HG03469 (cell line): ENCODE results near the gene SNRPA1.
A peak's percentile ranks its signal among the peaks of the same experiment; 100 is the strongest.

ENCODE experiments used
- ATAC-seq: cut with Tn5 transposase; IDR thresholded peaks from one replicate; pipeline ENCODE4 v1.9.1; 2021; ENCODE audit warnings: mild to moderate bottlenecking, moderate library complexity, moderate number of reproducible peaks; ENCODE audit not compliant: unreplicated experiment

The SNRPA1 gene

DNA sequence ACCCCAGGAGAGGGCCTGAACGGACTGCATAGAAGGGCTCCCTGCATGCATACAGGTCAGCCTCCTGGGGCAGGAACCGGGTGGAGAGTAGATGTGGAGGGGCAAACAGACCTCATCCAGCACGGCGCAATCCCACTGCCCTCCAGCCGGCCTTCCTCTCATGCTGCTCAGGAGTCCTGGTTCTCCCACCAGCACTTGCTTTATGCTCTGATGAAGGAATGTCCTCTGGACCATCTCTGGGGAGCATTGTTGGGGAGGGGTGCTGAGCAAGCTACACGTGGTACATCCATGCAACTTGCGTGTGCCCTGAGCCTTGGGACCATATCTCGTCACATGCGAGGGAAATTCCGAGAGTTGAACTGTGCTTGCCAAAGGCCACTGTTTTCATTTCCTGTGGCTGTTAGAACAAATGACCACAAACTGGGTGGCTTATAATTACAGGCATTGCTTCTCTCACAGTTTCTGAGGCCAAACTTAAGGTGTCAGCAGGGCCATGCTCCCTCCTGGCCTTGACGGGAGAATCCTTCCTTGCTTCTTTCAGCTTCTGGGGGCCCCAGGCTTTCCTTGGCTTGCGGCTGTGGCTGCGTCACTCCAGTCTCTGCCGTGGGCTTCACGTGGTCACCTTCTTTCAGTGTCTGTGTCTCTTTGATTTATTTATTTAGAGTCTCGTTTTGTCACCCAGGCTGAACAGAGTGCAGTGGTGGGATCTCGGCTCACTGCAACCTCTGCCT, 30.0 kb downstream of the SNRPA1 start:
- no peak for ATAC-seq

DNA sequence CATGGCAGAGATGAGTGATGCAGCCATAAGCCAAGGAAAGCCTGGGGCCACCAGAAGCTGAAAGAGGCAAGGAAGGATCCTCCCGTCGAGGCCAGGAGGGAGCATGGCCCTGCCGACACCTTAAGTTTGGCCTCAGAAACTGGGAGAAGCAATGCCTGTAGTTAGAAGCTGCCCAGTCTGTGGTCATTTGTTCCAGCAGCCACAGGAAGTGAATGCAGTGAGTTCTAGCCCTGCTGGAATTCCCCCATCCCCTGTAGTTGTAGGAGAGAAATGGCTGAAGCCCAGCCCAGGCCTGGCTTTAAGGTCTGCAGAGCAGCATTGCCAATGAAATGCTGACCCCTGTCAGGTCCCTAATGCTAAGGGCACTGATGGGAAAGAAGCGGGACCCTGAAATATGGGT, 31.0 kb downstream of the SNRPA1 start:
- no peak for ATAC-seq

DNA sequence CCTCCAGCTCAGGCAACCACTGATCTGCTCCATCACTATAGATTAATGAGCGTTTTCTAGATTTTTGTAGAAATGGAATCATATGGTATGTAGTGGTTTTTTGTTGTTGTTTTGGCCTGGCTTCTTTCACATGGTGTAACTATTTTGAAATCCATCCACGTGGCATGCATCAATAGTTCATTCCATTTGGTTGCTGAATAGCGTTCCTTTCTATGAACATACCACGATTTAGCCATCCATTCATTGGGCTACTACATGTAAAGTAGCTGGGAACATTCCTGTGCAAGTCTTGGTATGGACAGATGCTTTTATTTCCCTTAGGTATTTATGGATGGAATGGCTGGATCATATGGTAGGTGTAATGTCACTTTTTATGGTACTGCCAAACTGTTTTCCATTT, 32.5 kb downstream of the SNRPA1 start:
- no peak for ATAC-seq

DNA sequence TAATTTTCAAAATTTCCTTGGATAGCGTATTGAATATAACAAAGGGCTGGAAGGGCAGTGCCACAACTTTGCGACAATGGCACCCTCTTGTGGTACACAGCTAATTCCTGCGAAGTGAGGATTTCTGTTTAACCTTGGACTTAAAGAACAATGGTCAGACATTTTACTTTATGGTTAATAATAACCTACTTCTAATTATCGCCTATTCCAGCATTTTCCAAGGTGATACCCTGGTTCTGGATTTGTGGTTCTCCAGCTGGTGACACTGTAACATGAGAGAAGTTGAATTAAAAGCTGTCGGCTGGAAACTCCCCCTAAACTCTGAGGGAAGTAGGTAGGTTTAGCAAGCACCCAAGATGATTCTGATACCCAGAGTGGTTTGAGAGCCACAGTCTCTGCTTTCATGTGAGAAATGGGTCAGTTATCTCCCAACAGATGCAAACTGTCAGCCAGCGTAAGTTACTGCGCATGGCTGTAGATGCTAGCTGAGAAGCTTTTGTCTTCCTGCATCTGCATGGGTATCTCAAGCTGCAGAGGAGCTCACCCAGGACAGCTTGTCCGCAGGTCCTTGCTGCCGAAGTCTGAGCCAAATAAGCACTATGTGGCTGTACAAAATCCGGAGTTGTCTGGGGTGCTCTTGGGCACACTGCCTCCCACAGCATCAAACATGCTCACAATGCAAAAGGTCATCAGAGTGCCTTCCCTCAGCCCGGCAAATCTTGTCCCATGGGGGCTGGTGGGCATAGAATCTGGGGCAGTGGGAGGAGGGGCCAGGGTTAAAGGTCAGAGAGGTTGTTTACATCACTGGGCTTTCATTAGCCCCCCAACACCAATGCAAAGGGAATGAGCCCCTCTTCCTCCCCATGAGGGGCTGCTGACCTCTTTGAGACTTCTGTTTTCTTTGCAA, 36.6 kb downstream of the SNRPA1 start:
- ATAC-seq, result no peak

DNA sequence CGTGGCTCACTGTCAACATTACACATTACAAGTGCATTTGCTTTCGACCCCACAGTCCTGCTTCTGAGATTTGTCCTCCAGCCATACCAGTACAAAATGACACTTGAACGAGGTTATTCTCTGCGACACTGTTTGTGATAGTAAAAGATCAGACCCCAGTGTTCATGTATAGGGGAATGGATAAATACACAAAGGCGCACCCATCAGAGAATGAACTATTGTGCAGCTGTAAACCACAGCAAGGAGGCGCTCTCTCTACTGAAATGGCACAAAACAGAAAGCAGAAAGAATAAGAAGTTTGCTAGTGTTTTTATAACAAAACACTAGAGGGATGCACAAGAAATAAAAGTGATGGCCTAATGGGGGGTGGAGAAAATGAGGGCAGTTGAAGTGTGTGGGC, 38.3 kb downstream of the SNRPA1 start:
- no peak for ATAC-seq

DNA sequence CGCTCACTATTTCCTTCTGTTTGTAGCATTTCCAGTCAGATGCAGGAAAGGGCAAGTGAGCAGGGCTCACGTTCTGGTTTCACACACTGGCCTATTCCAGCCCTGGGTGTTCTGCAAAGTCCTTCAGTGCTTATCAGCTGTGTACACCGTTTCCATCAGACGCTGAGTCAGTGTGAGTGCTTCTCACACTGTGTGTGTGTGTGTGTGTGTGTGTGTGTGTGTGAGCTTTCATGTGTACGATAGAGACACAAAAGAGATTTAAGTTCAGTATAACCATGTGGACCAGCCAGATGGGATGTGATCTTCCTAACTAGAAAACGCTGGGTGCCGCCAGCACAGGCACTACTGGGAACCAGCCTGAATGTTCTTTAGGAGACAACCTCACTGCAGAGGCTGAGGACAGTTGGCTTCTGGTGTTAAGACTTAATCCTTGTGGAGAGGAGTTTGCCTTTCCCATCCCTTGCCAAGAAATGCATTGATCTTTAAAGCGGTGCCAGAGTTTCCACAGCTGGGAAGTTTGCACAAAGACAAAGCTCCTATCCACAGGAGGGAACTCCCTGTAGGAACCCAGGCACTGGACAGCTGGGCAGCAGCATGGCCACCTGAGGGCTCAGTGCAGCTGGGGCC, 39.3 kb downstream of the SNRPA1 start:
- no peak for ATAC-seq

DNA sequence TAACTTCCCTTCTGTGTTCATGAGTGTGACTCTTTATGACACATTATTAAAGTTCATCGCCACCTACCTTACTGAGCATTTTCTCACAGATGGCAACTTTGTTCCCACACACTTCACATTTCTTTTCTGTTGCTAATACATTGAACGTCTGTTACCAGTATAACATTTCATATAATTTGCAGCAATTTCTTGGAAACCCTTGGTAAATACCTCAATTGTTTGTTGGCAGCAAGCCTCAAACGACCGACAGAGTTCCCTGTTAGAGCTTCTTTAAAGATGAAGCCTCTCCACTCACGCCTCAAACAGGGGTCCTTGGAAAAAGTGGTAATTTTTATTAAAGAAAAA, 40.0 kb downstream of the SNRPA1 start:
- no peak for ATAC-seq

DNA sequence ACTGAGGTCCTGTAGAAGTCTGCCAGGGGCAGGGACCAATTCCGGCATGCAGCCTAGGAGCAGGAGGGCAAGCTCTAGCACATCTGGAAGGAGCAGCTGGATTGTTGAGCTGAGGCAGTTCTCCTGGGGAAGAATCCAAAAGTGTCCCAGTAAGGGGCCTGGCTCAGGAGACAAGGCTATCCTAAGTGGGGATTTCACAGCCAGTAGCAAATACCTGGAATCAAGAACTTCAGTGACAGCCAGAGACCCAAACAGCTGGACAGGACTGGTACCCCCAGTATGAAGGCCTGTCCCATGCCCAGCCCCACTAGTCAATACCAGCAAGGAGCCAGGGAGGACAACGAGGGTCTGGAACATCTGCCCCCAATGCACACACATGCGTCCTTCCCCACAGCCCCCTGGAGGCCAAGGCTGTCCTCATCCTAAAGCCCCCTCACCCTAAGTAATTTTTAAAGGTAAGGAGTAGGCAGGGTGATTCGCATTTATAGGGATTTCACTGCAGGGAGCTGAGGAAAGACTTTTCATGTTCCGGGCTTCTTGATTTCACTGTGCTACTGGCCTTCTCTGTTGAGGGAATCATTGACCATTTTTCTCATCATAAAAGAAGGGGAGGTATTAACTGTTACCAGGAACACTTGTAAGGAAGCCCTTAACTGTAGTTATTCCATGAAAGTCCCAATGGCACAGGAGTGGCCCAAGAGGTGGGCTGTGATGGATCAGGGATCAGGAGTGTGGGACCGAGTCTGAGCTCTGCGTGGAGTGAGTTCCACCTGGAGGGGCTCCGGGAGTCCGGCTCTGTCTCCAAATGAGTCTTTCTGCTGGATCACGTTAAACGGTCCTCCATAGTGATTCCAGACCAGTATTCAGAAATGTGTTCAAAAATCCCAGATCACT, 40.6 kb downstream of the SNRPA1 start:
- no peak for ATAC-seq

DNA sequence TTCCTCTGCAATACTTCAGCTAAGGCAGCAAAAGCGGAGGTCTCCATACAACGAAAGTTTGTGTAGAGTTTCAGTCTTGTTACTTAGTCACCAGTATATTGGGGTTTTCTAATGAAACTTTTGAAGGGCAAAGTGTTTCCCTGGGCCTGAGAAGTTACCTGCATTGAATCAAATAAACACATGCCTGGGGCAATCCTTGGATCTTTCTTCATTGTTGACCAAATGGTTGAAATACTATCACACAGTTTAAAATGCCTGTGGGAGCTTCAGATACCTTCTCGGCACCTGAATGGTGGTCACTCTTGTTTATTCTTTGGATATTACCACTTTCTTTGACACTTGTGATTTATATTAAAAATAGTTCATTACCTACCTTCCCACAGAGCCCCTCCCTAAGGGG, 42.2 kb downstream of the SNRPA1 start:
- no peak for ATAC-seq

DNA sequence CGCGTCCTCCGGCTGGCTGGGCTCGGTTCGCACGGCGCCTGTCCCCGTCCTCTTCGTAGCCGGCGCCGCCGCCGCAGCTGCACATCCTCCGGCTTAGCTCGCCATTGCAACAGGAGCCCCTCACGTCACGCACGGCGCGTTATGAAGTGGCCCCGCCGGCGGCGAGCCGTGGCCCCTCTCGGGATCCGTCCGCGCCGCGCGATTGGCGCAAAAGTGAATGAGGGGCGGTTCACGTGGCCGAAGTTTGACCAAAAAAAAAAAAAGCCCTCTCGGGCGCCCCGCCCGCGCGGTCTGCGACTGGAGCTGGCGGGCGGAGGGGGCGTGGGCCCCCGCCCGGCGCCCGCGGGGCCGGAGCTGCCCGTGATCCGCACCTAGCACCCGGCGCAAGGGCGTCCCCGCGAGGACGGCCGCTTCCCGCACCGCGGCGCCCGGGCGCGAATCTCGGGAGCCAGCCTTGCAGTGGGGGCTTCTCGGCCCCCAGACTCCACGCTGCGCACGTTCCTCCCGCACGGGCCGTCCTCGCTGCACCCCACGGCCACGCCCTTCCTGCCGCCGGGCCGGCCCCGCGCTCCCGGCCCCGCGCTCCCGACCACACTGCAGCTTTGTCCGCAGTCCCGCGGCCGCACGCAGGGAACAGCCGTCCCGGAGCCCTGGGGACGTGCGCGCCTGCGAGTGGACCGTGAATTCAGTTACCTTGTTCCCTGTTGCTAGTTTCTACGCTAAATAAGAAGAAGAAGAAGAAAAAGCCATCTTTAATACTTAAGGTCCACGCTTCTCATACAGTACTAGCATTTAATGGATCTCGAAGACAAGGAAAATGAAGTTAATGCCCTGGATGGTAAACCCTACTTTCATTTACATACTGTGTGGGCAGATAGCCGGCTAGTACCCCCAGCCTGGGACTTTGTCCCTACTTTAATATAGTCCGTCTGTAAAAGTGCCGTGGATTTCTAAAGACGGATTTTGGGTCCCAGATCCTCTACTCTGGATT, 42.9 kb downstream of the SNRPA1 start, which contains the start of gene CHSY1:
TSS of gene CHSY1 (minus strand) at position 219 of the 991 bp plus-strand sequence. CDS start 592 bp downstream, outside the sequence.
- ATAC-seq, result peak; percentile 69

DNA sequence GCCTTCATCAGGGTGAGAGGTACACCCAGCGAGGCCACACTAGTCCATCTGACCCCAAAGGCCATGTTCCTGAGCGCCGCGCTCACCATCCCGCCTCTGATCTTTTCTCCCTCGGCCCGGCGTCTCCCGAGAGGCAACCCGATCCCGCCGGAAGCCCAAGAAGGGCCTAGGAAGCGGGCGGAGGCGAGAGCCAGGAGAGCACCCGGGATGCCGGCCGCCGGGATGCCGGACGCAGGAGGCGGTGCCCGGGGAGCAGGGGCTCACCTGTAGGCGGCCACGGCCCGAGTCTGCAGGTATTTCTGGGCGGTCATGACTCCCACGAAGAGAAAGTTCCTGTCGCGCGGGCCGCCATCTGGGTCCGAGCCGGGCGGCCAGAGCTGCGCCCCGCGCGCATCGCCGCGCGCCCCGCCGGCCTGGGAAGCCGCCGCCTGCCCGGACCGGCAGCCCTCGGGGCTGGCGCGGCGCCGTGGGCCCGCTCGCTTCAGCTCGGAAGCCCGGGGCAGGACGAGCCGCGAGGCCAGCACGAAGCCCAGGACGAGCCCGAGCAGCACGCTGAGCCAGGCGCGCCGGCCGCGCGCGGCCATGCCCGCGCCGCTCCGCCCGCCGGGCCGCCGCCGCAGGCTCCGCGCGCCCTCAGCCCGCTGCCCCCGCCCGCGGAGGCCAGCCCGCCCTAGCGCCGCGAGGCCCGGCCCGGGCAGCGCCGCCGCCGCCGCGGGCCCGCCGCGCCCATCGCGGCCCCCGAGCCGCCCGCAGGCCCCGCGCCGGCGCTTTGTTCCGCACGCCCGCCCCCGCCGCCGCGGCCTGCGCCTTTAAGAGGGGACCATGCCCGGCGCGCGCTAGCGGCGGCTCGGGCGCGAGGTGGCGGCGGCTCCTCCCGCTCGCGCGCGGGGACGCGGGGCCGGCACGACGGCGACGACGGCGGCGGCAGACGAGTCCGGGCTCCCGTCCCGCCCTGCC, 43.9 kb downstream of the SNRPA1 start:
- peak; percentile 24 for ATAC-seq

DNA sequence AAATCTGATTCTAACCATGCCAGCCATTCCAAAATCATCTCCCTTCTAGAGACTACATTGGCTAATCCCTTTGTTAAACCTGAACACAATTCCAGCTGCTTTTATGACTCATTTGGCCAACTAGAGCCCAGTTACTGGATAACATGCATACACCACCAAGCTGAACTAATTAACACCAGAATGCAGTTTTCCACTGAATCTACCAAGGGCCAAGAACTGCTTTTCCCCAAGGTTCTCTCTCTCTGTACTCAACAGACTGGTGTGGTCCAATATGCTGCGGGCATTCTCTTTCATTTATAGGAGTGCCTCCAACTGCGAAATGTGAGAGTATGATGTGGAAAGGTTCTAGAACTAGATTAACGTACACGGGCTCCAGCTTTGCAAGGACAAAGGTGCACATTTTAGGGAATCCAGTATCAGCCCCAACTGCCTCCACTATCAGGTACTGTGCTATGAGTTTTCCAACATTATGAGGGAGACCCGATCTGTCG, 44.7 kb downstream of the SNRPA1 start:
- no peak for ATAC-seq

DNA sequence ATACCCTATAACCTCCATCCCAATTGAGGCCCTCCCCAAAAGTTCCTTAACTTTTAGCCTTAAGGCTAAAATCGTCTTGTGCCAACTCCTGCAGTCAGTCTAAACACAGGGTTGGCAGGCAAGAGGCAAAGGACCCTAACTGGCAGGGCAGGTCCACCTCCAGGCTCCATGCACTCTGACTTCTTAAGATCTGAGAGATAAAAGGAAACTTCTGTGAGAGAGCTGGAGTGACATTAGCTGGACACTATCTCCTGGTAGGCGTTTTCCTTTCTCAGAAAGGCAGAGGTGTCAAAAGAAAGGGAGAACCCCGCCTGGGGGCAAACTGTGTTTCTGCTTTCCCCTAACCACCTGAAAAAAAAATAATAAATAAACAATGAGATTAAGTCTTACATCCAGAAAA, 46.8 kb downstream of the SNRPA1 start:
- ATAC-seq, result no peak

DNA sequence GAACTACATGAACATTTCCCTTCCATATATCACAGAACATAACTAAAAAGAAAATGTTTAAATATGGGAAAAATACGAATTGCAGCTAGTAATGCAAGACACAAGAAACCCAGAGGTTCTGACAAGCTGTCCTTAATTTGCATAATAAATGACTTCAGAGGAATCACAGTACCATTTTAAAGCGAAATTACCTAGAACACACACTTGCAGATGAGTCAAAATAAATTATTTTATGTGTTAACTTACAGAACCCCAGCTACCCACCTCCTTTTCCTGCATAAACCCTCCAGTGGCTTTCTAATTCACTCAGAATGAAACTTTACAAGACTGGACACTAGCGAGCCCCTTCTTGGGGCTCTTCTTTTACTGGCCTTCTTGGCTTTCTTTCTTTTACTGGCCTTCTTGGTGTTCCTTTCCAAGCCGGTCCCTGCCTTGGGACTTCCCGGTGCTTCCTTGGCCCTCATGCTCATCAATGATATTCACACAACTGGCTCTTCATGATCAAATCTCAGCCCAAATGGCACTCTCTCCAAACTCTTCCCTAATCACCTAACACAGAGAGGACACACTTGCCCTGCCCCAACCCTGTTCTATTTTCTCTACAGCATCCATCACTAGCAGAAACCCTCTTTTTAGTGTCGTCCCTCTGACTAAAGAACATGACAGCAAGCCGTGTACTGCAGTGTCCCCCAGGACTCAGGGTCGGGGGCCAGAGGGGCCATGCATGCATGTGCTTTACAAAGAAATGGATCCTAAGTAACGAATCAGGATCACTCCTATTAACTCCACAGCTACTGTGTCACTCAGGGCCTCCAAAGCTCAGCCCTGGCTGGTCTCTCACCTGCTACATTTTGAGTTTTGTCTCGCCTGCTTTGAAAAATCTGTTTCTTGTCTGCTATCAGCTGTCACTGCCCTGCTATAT, 48.0 kb downstream of the SNRPA1 start:
- ATAC-seq, result no peak

DNA sequence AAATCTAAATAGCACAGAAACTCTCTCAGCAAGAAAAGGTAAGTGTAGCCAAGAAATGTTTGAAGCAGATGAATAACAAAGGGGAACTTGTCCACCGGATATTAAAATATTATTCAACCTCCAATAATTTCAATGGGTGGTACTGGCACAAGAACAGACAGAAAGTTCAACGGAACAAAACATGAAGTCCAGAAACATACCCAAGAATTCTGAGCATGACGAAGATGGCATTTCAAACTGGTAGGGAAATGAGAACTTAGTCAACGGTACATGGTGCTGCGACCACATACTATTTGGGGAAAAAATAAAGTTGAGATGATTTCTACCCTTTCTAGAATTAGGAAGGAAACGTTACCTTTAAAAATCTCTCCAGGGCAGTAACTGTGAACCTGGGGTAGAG, 48.7 kb downstream of the SNRPA1 start:
- no peak for ATAC-seq

DNA sequence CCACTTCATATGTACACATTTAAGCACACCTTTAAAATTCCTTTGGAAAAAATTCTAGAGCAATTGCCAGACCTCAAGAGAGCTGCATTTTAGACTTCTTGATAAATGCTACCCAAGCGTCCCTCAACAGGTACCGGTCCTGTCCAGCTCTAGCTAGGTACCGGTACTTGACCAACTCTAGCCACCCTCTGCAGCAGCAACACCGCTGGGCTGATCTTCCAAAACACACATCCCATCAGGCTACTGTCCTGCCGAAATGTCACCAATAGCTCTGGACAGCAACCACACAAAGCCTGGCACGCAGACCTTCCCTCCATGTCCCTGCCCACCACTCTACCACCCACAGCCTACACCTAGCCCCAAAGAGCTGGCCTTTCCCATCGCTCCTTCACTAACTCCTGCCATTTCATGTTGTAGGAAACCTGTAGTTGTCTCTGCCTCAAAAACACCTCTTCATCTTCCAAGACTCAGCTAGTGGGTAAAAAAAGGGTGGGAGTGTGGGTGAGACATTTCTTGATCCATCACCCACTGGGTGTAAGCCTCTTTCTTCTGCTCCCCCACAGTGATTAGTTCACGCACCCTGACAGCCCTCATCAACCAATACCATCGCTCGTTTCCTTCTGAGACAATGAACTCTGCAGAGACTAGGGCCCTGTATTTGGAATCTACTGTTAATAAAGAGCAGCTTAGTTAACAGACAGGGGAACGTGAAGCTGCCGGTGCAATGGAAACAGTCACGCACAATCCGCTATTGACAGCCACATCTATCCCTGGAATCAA, 50.0 kb downstream of the SNRPA1 start:
- ATAC-seq, result no peak
